GM19035 (cell line): ENCODE data around the gene IL12A.

ENCODE experiments used
- ATAC-seq: cut with Tn5 transposase; IDR thresholded peaks from one replicate; pipeline ENCODE4 v1.9.1; 2021; ENCODE audit not compliant: unreplicated experiment

The IL12A gene

DNA sequence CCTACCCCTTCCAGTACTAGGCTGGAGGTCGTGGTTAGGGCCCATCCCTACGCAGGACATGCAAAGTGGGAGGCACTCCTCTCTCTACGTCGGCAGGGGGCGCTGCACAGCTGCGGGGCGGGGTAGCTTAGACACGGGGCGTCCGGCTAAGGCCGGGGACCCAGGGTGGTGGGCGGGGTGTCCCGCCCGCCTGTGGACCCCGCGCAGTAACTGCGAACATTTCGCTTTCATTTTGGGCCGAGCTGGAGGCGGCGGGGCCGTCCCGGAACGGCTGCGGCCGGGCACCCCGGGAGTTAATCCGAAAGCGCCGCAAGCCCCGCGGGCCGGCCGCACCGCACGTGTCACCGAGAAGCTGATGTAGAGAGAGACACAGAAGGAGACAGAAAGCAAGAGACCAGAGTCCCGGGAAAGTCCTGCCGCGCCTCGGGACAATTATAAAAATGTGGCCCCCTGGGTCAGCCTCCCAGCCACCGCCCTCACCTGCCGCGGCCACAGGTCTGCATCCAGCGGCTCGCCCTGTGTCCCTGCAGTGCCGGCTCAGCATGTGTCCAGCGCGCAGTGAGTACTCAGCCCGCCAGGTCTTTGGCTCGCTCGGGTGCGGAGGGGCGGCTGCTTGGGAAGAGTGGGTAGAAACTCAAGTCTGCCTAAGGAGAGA, at the start of gene IL12A:
TSS of gene IL12A (plus strand) at position 219 of the 655 bp plus-strand sequence.
- peak; percentile 94 for ATAC-seq

DNA sequence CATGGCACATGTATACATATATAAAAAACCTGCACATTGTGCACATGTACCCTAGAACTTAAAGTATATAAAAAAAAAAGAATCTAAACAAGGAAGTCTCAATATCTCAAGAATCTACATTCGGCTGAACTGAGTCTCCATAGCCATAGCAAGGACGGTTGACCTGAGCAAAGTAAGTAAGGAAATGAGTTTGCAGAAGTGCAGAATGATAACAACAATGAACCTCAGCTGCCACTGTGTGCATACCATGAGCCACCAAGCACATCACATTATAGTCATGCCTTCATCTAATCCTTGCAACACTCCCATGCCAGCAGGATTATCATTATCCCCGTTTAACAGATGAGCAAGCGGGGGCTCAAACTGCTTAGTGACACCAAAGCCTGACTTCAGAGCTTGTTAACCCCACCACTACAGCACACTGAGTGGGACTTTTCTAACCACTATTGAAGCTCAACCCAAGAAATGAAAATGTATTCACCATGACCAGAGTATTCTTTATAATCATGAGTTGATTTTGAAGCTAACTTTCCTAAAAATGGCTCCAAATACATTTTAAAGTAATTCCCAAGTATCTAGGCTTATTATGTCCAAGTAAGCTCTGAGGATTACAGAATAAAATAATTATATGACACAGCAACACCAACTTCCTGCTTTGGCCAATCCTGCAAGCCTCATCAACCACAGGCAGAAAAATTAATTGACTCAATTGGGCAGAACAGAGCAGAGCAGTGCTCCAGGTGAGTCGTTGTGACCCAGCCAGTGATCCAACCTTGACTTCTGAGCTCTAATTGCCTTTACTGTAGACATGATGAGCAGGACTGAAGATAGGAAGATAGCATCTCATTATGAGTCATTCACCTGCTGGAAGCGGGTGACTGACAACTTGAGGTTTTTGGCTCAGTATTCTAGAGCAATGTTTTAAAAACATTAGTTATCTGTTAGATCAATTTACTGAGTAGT, 47.3 kb upstream of the IL12A start:
- peak; percentile 63 for ATAC-seq

GRCh38 chr3:159944781-159945180, 43.9 kb upstream of the IL12A start:
- ATAC-seq = no peak

GRCh38 chr3:159945930-159946329, 42.7 kb upstream of the IL12A start:
- ATAC-seq = no peak

- no peak for ATAC-seq
Measured at GRCh38 chr3:159947220-159947619, 41.4 kb upstream of the IL12A start.

GRCh38 chr3:159948429-159949144, 40.0 kb upstream of the IL12A start:
- no peak for ATAC-seq

GRCh38 chr3:159950156-159950898, 38.3 kb upstream of the IL12A start:
- peak; percentile 63 for ATAC-seq

DNA sequence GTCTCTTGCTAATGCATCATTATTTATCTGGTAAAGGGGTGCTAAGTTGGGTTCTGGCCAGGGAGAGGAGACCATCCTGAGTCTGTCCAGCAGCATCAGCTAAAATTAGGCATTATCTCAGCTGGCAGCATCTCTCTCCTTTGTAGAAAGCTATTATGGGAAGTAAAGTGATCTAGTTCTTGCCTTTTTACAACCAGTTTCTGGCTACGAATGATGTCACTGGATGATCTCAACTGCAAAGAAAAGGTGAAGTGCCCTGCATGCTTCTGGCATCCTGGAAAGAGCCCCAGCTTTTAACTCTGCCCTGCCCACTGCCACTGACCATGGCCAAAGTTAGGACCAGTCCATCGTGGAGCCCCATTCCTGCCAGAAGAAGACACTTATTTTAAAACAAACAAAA, 37.1 kb upstream of the IL12A start:
- ATAC-seq = no peak

- ATAC-seq = no peak
Measured at GRCh38 chr3:159953325-159954085, 35.1 kb upstream of the IL12A start.

- ATAC-seq = no peak
Measured at GRCh38 chr3:159960188-159961148, 28.2 kb upstream of the IL12A start.

DNA sequence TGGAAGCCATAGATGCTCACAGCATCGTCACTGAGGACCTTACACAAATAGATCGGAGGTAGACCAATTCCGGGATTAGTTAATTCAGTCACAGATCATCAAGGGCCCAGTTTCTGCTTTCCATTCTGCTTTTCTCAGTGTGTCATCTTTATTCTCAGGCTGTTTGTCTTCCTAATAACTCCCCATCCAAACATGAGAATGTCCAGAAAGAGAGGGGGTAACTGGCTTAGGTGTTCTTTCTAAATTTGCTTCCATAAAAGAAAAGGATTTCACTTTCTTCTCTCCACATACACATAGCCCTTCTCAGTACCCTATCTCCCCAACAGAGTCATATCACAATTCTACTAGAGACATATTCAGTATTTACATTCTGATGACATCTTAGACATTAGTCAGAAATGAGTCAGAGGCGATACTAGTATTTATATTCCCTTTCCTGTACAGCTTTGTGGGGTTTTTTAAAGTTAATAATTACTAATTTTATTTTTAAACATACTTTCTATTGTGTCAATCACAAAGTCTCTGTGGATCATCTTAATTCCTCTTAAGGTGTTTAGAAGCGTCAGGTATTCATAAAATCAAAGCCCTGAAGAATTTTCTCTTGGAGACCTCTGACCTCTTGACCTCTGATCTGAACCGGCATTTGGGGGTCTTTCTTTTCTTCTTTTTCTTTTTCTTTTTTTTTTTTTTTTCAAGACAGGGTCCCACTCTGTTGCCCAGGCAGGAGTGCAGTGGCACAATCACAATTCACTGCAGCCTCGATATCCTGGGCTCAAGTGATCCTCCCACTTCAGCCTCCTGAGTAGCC, 24.3 kb upstream of the IL12A start:
- ATAC-seq = peak; percentile 100

GRCh38 chr3:159971311-159971710, 17.3 kb upstream of the IL12A start:
- ATAC-seq = no peak

GRCh38 chr3:159977295-159977694, 11.3 kb upstream of the IL12A start:
- no peak for ATAC-seq

DNA sequence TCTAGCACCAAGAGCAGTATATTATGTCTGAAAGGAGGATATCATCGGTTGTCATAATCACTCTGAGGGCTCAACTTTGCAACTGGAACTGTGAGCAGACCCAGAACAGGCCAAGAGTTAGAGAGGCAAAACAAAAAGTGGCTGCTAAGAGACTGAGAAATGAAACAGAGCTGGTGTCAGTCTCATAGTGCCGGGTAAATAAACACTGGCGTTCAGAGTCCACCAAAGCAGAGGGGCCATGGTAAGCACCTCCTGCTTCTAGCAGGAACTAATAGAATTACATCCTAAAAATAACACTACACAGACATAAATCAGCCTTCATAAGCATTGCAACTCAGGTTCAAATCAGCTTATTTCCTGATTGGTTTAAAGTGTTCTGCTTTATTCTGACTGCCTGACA, 10.3 kb upstream of the IL12A start:
- ATAC-seq = peak; percentile 93

- ATAC-seq = no peak
Measured at GRCh38 chr3:159978918-159979703, 9.5 kb upstream of the IL12A start.

GRCh38 chr3:159982442-159982974, 6.1 kb upstream of the IL12A start:
- no peak for ATAC-seq

- ATAC-seq = no peak
Measured at GRCh38 chr3:159987291-159987711, 1.3 kb upstream of the IL12A start.
